GM12878 (cell line): ENCODE measurements around the gene MEGF9. TPM values are rescaled to one million over a fixed set of nuclear protein-coding genes. Genes with fewer than 3 reads are reported as not detected.

Experiments used
- ATAC-seq: fragments of 200-7000 bp; cut with Tn5 transposase; 3 replicates; pipeline ENCODE4 v1.9.1; 2020; ENCODE audit warnings: mild to moderate bottlenecking, moderate library complexity
- BruUV-seq: library from RNA; stranded (reverse); fragments of 400-500 nt; replicated peaks from 2 replicates; lab custom pipeline; 2021; lab: Mats Ljungman, UMichigan
- CTCF ChIA-PET: fragments of 300-600 bp; sonication (Branson Sonifier 250); formaldehyde crosslinking; extraction: SDS; loops from one replicate; lab custom pipeline; 2021; ENCODE audit warnings: inconsistent platforms; lab: Yijun Ruan, JAX
- POLR2A ChIA-PET: fragments of 350-600 bp; formaldehyde crosslinking; extraction: SDS; loops from one replicate; lab custom pipeline; 2021; ENCODE audit warnings: inconsistent platforms; lab: Charles Lee
- RAD21 ChIA-PET: fragments of 300-600 bp; sonication (Branson Sonifier 250); formaldehyde crosslinking; loops from one replicate; lab custom pipeline; 2023; ENCODE audit warnings: antibody characterized with exemption; ENCODE audit not compliant: unreplicated experiment; lab: Charles Lee
- SMC1A ChIA-PET: fragments of 300-600 bp; sonication (Branson Sonifier 250); formaldehyde crosslinking; loops from one replicate; lab custom pipeline; 2023; ENCODE audit not compliant: unreplicated experiment, uncharacterized antibody; lab: Charles Lee
- DNase-seq: peaks from one replicate; pipeline ENCODE4 v3.0.0-alpha.2; 2011; ENCODE audit warnings: low read depth, low spot score
- FAIRE-seq: peaks from 3 replicates; lab custom pipeline; 2011; peaks lifted over from hg19 to GRCh38; lab: Jason Lieb, UNC
- H2AFZ ChIP-seq: 2 replicates; pipeline ENCODE4 v1.6.0; 2011; ENCODE audit warnings: low read depth, low read length, control low read depth; ENCODE audit not compliant: control insufficient read depth
- H3K27ac ChIP-seq: 2 replicates; pipeline ENCODE4 v1.5.1; 2011; ENCODE audit warnings: control low read depth; ENCODE audit not compliant: control insufficient read depth, insufficient read depth
- H3K27me3 ChIP-seq, 2 experiments: replicated peaks in 1 of 2; 2 replicates each; pipeline versions ENCODE4 v1.6.0 to v1.6.1; 2011; ENCODE audit warnings: low read length in 1 of 2; ENCODE audit not compliant: control insufficient read depth in 2 of 2, insufficient read depth in 2 of 2
- H3K36me3 ChIP-seq, 2 experiments: 2 replicates each; pipeline ENCODE4 v1.5.1; 2011; ENCODE audit warnings: low read length in 1 of 2; ENCODE audit not compliant: control insufficient read depth in 2 of 2, insufficient read depth in 2 of 2
- H3K4me1 ChIP-seq: 2 replicates; pipeline ENCODE4 v1.6.1; 2011; ENCODE audit warnings: mild to moderate bottlenecking, low read length, moderate library complexity, mixed read lengths; ENCODE audit not compliant: control insufficient read depth, insufficient read depth
- H3K4me2 ChIP-seq: 2 replicates; pipeline ENCODE4 v1.6.0; 2011; ENCODE audit warnings: control low read depth; ENCODE audit not compliant: control insufficient read depth, insufficient read depth
- H3K4me3 ChIP-seq: fragments of 200-600 bp; sonication (generic); 2 replicates; pipeline ENCODE4 v1.5.1; 2016
- H3K79me2 ChIP-seq: 2 replicates; pipeline ENCODE4 v1.6.0; 2011; ENCODE audit warnings: low read length; ENCODE audit not compliant: control insufficient read depth, insufficient read depth
- H3K9ac ChIP-seq: 2 replicates; pipeline ENCODE4 v1.8.0; 2011; ENCODE audit warnings: low read length, control low read depth, mixed read lengths; ENCODE audit not compliant: control insufficient read depth, insufficient read depth
- H3K9me3 ChIP-seq: replicated peaks from 3 replicates; pipeline ENCODE4 v1.5.1; 2011; ENCODE audit warnings: mild to moderate bottlenecking, low read length; ENCODE audit not compliant: control insufficient read depth, insufficient read depth
- H4K20me1 ChIP-seq: 2 replicates; pipeline ENCODE4 v1.6.0; 2011; ENCODE audit not compliant: control insufficient read depth, insufficient read depth
- NBN ChIP-seq: fragments of 450-650 bp; IDR thresholded peaks from 2 replicates; pipeline ENCODE4 v1.6.1; 2016
- WRNIP1 ChIP-seq: IDR thresholded peaks from 2 replicates; pipeline ENCODE4 v1.6.1; 2011; ENCODE audit warnings: low read depth, low read length, improper control_type of control experiment, borderline replicate concordance
- WGBS: methylation state at CpG from one replicate; pipeline ENCODE4 v1.1.6; 2016; ENCODE audit warnings: low lambda C conversion rate; ENCODE audit not compliant: insufficient replicate concordance, insufficient coverage; ENCODE audit errors: missing lambda C conversion rate; 5-methylcytosine and 5-hydroxymethylcytosine counted together
- in situ Hi-C: fragments of 300-500 bp; cut with MboI; formaldehyde crosslinking; loops from 9 replicates; pipeline ENCODE4 v1.14.3; 2018; ENCODE audit warnings: mixed read lengths
- intact Hi-C: fragments of 100-400 bp; cut with micrococcal nuclease; formaldehyde crosslinking; loops from one replicate; pipeline ENCODE4 v1.14.2; 2022; ENCODE audit not compliant: unreplicated experiment
- polyA plus RNA-seq, 11 experiments: library from polyadenylated mRNA; depleted of rRNA in 4 of 11; unstranded in 6 of 11; stranded (reverse) in 5 of 11; fragments of >200 nt; fragmentation: Nextera tagmentation in 4 of 11; fragmentation: Illumina TruSeq in 1 of 11; extraction: Ambion mirVana in 4 of 11; extraction: Trizol in 1 of 11; gene quantifications; 1 replicate in 1 of 11; 2 replicates in 10 of 11; pipeline versions ENCODE4 v1.2.1 to v1.2.3, GENCODE V29; 2011 to 2016; ENCODE audit warnings: inconsistent platforms in 2 of 11, missing spikeins in 2 of 11, low read depth in 1 of 11
- total RNA-seq, 4 experiments: library from RNA; depleted of rRNA in 3 of 4; stranded (reverse); fragments of >200 nt in 3 of 4; fragmentation: Illumina TruSeq in 1 of 4; extraction: Trizol in 1 of 4; gene quantifications; 2 replicates each; pipeline versions ENCODE4 v1.2.1 to v1.2.3, GENCODE V29; 2013 to 2021

MEGF9 gene
- total and polyA plus RNA-seq, 10 of the 15 experiments (the other 5 are each of a cell fraction or from before 2014, with no cell fraction given), result 0.71 to 5.1 (median 2.6) TPM

GRCh38 chr9:120759755-120760400 lies 45.6 kb upstream of the MEGF9 start (continued):
- no peak for TF ChIP-seq WRNIP1
- TF ChIP-seq, all 136 proteins: peak for 0

- no peaks in the 10 kb centered on the region for H4K20me1 ChIP-seq
- peaks cover 9% of the 10 kb centered on the region for H3K4me1 ChIP-seq
- 82% methylated on average over 3 of the region's 3 CpGs for WGBS
- H3K27me3 ChIP-seq, result no peaks in the 10 kb centered on the region
- H3K4me3 ChIP-seq, result no peak overlapping the region
- intact Hi-C loops, result no loop called here
- H3K4me2 ChIP-seq, result no peak overlapping the region
- no peak overlapping the region for H3K9ac ChIP-seq
- no peak for FAIRE-seq
- no peak for ATAC-seq
- in situ Hi-C loops, result loop anchor here (5.0 kb wide), 1 partner anchor 179 kb away; no protein-coding TSS in a partner anchor
- H2AFZ ChIP-seq, result no peak overlapping the region
- no peaks in the 10 kb centered on the region for H3K9me3 ChIP-seq
- H3K36me3 ChIP-seq, result peaks cover 2 to 16% of the 10 kb centered on the region in 2 experiments
- H3K27ac ChIP-seq, result no peak overlapping the region
- no peak for TF ChIP-seq NBN
- RAD21 ChIA-PET, result interaction anchor here (4.0 kb wide), 1 partner anchor 301 kb away, joined by 45 read pairs; no protein-coding TSS in a partner anchor
- no peaks in the 10 kb centered on the region for H3K79me2 ChIP-seq
- POLR2A ChIA-PET, result no interaction called here
- no TSS peak for BruUV-seq
- CTCF ChIA-PET, result interaction anchor here (0.7 to 6.2 kb wide), 9 partner anchors 8 to 306 kb away, joined by 3 to 83 read pairs (median 5); no protein-coding TSS in a partner anchor
- SMC1A ChIA-PET, result interaction anchor here (1.3 to 5.9 kb wide), 6 partner anchors 10 to 302 kb away, joined by 3 to 73 read pairs (median 4); no protein-coding TSS in a partner anchor
- DNase-seq, result no peak
These were observed 44.3 kb upstream of the MEGF9 start for GRCh38 chr9:120758544-120758943.
